Measurements from ENCODE around the gene NOP14.

DNA sequence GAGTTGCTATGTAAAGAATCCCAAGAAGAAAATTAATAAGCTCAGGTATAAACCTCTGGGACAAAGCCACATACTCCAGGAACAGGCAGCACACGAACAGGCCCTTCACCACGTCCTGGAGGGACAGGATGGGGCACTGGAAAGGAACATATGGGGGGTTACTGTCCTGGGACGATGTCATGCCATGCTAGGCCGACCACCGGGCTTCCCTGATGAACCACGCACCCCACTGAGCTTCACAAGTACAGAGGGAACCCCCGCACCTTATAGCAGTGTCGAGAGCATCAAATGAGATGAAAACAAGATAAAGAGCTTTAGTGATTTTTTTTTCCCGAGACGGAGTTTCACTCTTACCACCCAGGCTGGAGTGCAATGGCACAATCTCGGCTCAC, 19.1 kb downstream of the NOP14 start:
- TF ChIP-seq, protein P1, sequence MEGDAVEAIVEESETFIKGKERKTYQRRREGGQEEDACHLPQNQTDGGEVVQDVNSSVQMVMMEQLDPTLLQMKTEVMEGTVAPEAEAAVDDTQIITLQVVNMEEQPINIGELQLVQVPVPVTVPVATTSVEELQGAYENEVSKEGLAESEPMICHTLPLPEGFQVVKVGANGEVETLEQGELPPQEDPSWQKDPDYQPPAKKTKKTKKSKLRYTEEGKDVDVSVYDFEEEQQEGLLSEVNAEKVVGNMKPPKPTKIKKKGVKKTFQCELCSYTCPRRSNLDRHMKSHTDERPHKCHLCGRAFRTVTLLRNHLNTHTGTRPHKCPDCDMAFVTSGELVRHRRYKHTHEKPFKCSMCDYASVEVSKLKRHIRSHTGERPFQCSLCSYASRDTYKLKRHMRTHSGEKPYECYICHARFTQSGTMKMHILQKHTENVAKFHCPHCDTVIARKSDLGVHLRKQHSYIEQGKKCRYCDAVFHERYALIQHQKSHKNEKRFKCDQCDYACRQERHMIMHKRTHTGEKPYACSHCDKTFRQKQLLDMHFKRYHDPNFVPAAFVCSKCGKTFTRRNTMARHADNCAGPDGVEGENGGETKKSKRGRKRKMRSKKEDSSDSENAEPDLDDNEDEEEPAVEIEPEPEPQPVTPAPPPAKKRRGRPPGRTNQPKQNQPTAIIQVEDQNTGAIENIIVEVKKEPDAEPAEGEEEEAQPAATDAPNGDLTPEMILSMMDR (IDR thresholded peaks at IDR 0.05), result no peak
- no peak for TF ChIP-seq POLR2A (IDR thresholded peaks at IDR 0.05)
- TF ChIP-seq EP300 (IDR thresholded peaks at IDR 0.05; ENCODE audit: low read depth), result no peak
- no peak for TF ChIP-seq POLR2AphosphoS5 (IDR thresholded peaks at IDR 0.05)

All from transverse colon (tissue), 4 donors.